ENCODE results near the gene PGM5.

The PGM5 gene

DNA sequence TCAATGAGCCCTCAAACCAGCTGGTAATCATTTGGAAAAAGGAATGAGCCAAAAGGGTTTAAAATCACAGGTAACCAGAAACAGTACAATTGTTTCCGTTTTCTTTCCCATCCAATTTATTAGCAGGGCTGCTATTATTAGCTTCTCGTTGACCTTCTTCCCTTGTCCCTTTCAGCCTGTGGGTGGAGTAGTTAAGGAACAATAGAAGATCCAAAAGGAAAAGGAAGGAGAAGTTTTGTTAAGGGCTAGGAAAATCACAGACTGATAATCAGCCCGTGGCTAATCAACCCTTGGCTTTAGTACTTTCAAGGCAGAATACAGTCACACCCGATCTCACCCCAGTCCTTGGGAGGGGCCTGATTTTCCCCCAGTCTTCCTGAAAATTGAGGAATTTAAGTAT, 145.9 kb downstream of the PGM5 start:
- Mint-ChIP-seq H3K27ac (no peak overlapping the region), H3K9me3 (no peaks in the 10 kb centered on the region), H3K36me3 (ENCODE audit: low read depth) (no peaks in the 10 kb centered on the region), H3K27me3 (no peaks in the 10 kb centered on the region), H3K4me1 (ENCODE audit: low read depth) (peaks cover 6% of the 10 kb centered on the region), H3K4me3 (no peak overlapping the region)
- intact Hi-C loops (cut with micrococcal nuclease) = no loop called here

DNA sequence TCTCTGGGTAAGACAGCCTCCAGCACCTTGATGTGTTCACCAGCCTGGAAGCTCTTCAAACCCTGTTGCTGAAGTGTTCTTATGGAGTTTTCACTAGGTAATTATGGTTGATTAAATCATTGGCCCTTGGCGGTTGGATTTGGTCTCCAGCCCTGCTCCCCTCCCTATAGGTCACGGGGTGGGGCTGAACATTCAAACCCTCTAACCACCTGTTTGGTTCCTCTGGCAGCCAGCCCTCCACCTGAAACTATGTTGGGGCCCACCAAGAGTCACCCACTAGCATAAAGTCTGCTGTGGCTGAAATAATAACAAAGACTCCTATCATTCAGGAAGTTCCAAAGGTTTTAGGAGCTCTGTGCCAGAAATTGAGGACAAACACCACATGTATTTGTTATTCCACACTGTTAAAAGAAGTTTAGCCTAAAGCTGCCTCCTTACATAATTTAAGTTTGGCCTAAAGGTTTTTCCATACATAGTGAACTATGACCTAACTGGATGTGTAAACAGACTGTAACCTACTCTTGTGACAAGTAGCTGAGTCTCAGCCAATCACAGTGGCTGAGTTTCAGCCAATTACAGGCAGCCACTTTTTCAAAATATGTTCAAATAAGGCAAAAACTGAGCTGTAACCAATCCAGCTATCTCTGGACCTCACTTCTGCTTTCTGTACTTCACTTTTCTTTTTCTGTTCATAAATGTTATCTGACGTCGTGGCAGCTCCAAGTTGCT, 149.4 kb downstream of the PGM5 start:
- Mint-ChIP-seq H3K27ac (peak overlapping the region; percentile 24), H3K4me3 (no peak overlapping the region), H3K36me3 (ENCODE audit: low read depth) (no peaks in the 10 kb centered on the region), H3K9me3 (no peaks in the 10 kb centered on the region), H3K27me3 (no peaks in the 10 kb centered on the region), H3K4me1 (ENCODE audit: low read depth) (peaks cover 6% of the 10 kb centered on the region)
- intact Hi-C loops (cut with micrococcal nuclease) = no loop called here

DNA sequence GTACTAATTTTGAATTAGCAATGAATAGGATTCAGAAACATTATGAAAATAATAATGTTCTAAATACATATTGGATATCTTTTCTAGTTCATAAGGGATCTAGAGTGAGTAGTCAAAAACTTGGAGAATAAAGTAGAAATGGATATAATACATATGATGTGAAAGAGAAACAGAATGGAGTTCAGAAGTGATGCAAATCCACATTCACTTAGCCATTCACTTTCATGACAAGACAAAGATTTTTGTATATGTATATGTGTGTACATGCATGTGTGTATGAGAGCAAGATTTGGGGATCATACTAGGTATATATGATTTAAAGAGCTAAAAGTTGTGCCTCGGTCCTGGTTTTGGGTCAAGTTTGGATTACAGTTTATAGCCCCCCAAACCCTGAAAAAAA, 150.1 kb downstream of the PGM5 start:
- H3K9me3 Mint-ChIP-seq = no peaks in the 10 kb centered on the region
- H3K36me3 Mint-ChIP-seq (ENCODE audit: low read depth) = no peaks in the 10 kb centered on the region
- no peak overlapping the region for H3K4me3 Mint-ChIP-seq
- H3K27ac Mint-ChIP-seq = peak overlapping the region; percentile 24
- H3K27me3 Mint-ChIP-seq = no peaks in the 10 kb centered on the region
- H3K4me1 Mint-ChIP-seq (ENCODE audit: low read depth) = peaks cover 6% of the 10 kb centered on the region
- intact Hi-C loops (cut with micrococcal nuclease) = no loop called here

DNA sequence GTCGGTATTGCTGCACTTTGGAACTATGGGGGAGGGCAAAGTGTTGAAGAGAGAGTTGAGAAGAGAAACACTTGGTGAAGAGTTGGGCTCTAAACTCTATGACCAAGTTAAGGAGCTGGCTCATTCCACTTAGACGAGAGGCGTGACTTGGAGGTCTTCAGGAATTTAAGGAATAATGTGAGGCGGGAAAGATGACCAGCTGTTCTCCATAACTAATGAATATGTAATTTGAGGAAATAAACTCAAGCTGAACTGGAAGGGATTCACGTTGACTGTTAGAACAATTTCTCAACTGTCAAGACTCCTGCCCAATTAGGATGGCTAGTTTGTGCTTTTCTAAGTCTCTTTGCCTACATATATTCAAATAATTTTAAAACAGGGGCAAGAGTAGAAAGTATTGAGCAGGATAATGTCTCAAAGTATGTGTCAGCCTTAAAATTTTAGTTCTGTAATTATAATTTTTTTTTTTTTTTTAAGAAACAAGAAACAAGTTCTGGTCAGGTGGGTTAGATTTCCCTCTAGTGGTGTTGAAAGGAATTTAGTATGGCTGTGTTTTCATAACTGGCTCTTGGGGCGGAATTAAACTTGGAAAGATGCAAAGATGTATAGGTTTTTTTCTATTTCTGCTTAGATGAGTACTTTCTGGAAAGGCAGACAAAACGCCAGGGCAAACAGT, 150.9 kb downstream of the PGM5 start:
- Mint-ChIP-seq H3K9me3 (no peaks in the 10 kb centered on the region), H3K4me3 (no peak overlapping the region), H3K36me3 (ENCODE audit: low read depth) (no peaks in the 10 kb centered on the region), H3K4me1 (ENCODE audit: low read depth) (peaks cover 6% of the 10 kb centered on the region), H3K27ac (no peak overlapping the region), H3K27me3 (no peaks in the 10 kb centered on the region)
- intact Hi-C loops (cut with micrococcal nuclease) = no loop called here

DNA sequence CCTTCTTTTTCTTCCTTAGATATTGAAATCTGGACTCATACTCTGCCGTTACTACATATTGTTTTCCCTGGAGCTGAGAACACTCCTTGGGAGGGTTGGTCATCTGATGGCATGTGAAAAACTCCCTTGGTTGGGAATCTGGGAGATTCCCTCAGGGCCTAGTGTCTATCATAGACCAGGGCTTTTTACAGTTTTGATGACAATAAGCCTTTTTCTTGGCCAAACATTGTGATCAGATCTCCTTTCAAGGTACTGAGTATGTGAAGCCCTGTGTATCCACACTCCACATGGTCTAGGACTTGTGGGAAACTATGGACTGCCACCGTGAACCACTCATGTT, 151.4 kb downstream of the PGM5 start:
- Mint-ChIP-seq H3K4me3 (no peak overlapping the region), H3K4me1 (ENCODE audit: low read depth) (peaks cover 6% of the 10 kb centered on the region), H3K9me3 (no peaks in the 10 kb centered on the region), H3K27ac (no peak overlapping the region), H3K36me3 (ENCODE audit: low read depth) (no peaks in the 10 kb centered on the region), H3K27me3 (no peaks in the 10 kb centered on the region)
- intact Hi-C loops (cut with micrococcal nuclease) = no loop called here

DNA sequence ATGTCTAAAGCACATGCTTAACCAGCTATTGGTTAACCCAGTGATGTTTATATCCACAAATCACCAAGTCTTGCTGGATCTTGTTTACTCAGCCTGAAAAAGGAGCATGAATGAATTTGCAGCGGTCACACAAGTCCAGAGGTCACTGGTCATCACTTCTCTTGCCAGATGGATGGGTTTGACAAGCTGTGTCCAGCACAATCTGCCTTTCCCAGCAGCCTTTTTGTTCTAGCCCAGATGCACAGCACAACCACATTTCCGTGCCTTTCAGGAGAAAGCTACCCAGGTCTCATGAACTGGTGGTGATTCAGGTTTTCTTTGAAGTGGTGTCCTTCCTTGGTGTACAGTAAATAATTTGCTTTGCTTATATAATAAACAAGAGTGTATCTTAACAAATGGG, 152.1 kb downstream of the PGM5 start:
- H3K4me3 Mint-ChIP-seq = no peak overlapping the region
- H3K27ac Mint-ChIP-seq = no peak overlapping the region
- intact Hi-C loops (cut with micrococcal nuclease) = no loop called here
- no peaks in the 10 kb centered on the region for H3K27me3 Mint-ChIP-seq
- no peaks in the 10 kb centered on the region for H3K36me3 Mint-ChIP-seq (ENCODE audit: low read depth)
- H3K9me3 Mint-ChIP-seq = no peaks in the 10 kb centered on the region
- H3K4me1 Mint-ChIP-seq (ENCODE audit: low read depth) = peaks cover 6% of the 10 kb centered on the region

DNA sequence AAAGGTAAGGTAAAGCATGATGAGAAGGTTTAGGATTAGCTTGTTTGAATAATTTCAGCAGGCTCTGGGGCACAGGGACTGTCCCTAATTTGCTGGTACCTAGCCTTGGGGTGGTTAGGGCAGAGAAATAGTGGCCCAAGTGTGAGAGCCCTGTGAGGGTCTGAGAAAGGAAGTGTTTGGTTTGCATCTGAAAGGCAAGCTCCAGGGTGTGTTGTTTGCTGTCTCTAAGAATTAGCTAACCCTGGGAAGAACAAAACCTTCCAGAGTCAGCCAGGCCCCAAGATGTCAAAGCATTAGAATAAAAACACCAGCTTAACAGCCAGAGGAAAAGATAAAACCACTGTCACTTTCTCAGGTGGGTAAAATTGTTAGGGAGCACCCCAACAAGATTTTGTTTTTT, 153.3 kb downstream of the PGM5 start:
- no peaks in the 10 kb centered on the region for H3K27me3 Mint-ChIP-seq
- H3K4me1 Mint-ChIP-seq (ENCODE audit: low read depth) = peaks cover 6% of the 10 kb centered on the region
- intact Hi-C loops (cut with micrococcal nuclease) = no loop called here
- no peaks in the 10 kb centered on the region for H3K36me3 Mint-ChIP-seq (ENCODE audit: low read depth)
- no peak overlapping the region for H3K27ac Mint-ChIP-seq
- H3K9me3 Mint-ChIP-seq = no peaks in the 10 kb centered on the region
- no peak overlapping the region for H3K4me3 Mint-ChIP-seq

DNA sequence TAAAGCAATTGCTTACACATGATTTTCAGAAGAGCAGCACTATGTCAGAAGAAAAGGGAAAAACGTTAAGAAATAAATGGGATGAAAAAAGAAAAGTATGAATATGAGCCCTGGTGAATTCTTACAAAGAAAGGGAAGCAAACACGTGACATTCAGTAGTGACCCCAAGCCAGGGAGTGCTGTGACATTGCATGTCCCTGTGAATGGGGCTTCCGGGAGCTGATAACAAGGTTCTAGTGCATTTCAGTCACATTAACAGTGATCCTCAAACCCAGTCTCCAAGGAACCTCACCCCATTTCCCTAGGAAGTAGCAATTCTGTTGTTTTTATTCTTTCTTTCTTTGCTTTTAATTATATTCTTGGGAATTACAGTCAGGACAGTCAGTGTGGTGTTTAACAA, 157.0 kb downstream of the PGM5 start:
- Mint-ChIP-seq H3K27me3 (no peaks in the 10 kb centered on the region), H3K4me1 (ENCODE audit: low read depth) (peaks cover 5% of the 10 kb centered on the region), H3K36me3 (ENCODE audit: low read depth) (no peaks in the 10 kb centered on the region), H3K27ac (no peak overlapping the region), H3K4me3 (no peak overlapping the region), H3K9me3 (peaks cover 7% of the 10 kb centered on the region)
- intact Hi-C loops (cut with micrococcal nuclease) = no loop called here

DNA sequence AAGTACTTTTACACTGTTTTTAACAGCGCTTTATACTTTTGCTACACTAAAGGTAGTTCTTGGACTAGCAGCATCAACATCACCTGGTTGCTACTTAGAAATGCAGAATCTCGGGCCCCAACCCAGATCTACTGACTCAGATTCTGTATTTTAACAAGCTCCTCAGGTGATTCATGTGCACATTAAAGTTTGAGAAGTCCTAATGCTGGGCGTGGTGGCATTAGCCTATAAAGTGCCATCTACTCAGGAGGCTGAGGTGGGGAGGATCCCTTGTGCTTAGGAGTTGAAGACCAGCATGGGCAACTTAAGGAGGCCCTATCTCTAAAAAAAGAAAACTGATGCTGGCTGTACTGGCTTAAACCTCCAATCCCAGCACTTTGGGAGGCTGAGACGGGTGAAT, 157.6 kb downstream of the PGM5 start:
- Mint-ChIP-seq H3K27ac (no peak overlapping the region), H3K36me3 (ENCODE audit: low read depth) (no peaks in the 10 kb centered on the region), H3K27me3 (no peaks in the 10 kb centered on the region), H3K4me1 (ENCODE audit: low read depth) (peaks cover 5% of the 10 kb centered on the region), H3K4me3 (no peak overlapping the region), H3K9me3 (peaks cover 10% of the 10 kb centered on the region)
- intact Hi-C loops (cut with micrococcal nuclease) = no loop called here

DNA sequence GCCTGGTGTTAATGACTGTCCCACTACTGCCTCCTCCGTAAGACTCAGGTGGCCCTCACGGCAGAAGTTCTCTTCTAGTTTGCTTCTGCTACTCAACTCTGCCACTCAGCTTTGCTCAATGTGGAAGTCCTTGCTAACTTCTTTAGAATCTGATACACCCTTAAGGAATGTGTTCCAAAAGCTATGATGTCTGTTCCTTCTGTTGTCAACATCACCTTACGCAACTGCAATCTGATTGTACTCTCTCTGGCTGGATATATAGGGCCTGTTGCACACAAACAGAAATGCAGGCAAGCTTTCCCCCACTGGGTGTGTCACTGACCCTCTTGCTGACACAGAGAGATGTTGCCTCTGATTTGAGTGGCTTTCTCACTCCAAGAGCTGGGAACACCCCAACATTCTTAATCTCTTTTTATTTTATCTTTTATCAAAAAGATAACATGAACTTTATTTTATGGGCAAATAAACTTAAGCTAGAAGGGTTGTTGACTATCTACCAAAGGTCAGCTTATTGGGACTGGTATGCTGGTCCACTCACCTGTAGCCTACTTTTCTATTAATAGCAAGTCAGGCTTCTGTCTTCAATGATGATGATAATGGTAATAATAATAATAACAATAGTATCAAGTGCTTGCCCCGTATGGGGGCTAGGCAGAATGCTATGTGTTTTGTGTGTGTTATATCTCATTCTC, 159.1 kb downstream of the PGM5 start:
- H3K4me1 Mint-ChIP-seq (ENCODE audit: low read depth) = peaks cover 5% of the 10 kb centered on the region
- H3K27me3 Mint-ChIP-seq = no peaks in the 10 kb centered on the region
- H3K27ac Mint-ChIP-seq = no peak overlapping the region
- H3K4me3 Mint-ChIP-seq = no peak overlapping the region
- intact Hi-C loops (cut with micrococcal nuclease) = no loop called here
- H3K9me3 Mint-ChIP-seq = peaks cover 10% of the 10 kb centered on the region
- H3K36me3 Mint-ChIP-seq (ENCODE audit: low read depth) = no peaks in the 10 kb centered on the region

DNA sequence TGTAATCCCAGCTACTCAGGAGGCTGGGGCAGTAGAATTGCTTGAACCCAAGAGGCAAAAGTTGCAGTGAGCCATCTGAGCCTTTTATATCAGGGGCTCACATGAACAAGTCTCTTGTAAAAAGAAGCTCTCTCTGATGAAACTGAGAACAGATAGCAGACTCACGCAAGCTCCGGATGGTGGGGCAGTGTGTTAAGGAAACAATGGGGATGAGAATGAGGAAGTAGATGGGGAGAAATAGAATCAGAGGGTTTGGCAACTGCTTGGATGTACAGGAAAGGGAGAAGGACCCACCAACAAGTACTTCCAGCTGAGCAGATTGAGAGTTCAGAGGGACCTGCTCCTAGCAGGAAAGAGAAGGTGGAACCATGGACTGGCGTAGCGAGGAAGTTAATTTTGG, 165.7 kb downstream of the PGM5 start:
- Mint-ChIP-seq H3K9me3 (peaks cover 10% of the 10 kb centered on the region), H3K27me3 (no peaks in the 10 kb centered on the region), H3K4me1 (ENCODE audit: low read depth) (peaks cover 20% of the 10 kb centered on the region), H3K36me3 (ENCODE audit: low read depth) (no peaks in the 10 kb centered on the region), H3K4me3 (no peak overlapping the region), H3K27ac (no peak overlapping the region)
- intact Hi-C loops (cut with micrococcal nuclease) = loop anchor here (2.0 kb wide), 1 partner anchor 43 kb away; no protein-coding TSS in a partner anchor

DNA sequence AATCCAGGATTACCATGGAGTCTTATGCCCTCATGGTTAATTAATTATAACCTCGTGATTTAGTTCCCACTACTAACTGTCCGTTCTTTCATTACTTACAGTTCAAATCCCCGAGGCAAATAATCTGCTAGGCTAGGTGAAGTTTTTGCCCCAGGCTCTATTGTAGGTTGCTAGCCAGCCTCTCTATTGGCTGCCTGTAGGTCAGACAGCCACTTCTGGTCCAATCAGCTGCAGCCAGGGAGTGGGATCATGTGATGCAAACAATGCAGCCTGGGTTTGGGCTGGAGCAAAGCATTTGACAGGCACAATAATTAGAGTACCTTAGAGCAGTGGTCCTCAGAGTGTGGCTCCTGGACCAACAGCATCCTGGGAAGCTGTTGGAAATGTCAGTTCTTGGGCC, 166.5 kb downstream of the PGM5 start:
- H3K27me3 Mint-ChIP-seq = no peaks in the 10 kb centered on the region
- H3K4me1 Mint-ChIP-seq (ENCODE audit: low read depth) = peaks cover 20% of the 10 kb centered on the region
- H3K9me3 Mint-ChIP-seq = peaks cover 8% of the 10 kb centered on the region
- intact Hi-C loops (cut with micrococcal nuclease) = loop anchor here (2.0 kb wide), 1 partner anchor 42 kb away; no protein-coding TSS in a partner anchor
- H3K36me3 Mint-ChIP-seq (ENCODE audit: low read depth) = no peaks in the 10 kb centered on the region
- no peak overlapping the region for H3K4me3 Mint-ChIP-seq
- no peak overlapping the region for H3K27ac Mint-ChIP-seq

DNA sequence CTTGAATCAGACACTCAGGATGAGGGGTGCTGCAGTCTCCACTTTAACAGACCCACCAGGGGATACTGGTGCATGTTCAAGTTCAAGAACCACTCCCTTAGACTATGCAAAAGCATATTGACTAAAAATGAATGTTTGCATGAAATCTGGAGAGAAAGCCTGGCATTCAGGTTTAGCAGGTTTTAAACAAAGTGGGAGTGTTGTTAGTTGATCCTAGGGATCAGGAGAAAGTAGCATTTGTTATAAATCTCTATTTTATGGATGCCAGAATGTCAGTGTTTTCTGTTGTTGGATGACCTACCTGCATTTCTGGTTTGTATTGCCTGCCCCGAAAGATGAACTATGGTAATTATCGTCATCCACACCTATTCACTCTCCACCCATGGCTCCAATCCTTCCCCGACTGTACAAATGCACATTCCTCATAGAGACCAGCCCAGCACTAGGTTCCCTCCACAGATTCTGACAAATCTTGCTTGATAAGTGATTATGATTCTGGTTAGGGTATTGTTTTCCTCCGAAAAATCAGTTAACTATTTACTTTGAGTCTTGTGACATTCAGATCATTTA, 167.0 kb downstream of the PGM5 start:
- Mint-ChIP-seq H3K27ac (no peak overlapping the region), H3K9me3 (peaks cover 3% of the 10 kb centered on the region), H3K4me1 (ENCODE audit: low read depth) (peaks cover 20% of the 10 kb centered on the region), H3K27me3 (no peaks in the 10 kb centered on the region), H3K36me3 (ENCODE audit: low read depth) (no peaks in the 10 kb centered on the region), H3K4me3 (no peak overlapping the region)
- intact Hi-C loops (cut with micrococcal nuclease) = loop anchor here (2.0 kb wide), 1 partner anchor 41 kb away; no protein-coding TSS in a partner anchor

DNA sequence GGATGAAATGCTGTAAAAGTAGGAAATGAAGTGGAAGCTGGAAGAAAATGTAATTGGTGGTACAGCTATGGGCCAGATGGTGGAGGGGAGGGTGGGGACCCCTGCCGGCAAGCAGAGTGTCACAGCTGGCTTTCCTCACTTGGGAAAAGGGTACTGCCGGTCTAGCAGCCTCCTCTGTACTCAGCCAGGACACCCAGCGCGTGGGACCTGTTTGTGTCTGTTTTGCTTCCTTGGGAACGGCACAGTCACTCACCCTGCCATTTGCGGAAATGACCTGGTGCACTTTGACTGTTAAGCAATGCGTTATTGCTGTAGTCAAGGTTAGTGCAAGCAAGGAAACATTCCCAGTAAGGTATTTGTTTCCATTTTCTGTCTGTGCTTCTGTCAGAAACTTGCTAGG, 174.2 kb downstream of the PGM5 start:
- H3K27ac Mint-ChIP-seq = no peak overlapping the region
- H3K9me3 Mint-ChIP-seq = no peaks in the 10 kb centered on the region
- intact Hi-C loops (cut with micrococcal nuclease) = no loop called here
- no peaks in the 10 kb centered on the region for H3K36me3 Mint-ChIP-seq (ENCODE audit: low read depth)
- no peak overlapping the region for H3K4me3 Mint-ChIP-seq
- peaks cover 32% of the 10 kb centered on the region for H3K4me1 Mint-ChIP-seq (ENCODE audit: low read depth)
- H3K27me3 Mint-ChIP-seq = no peaks in the 10 kb centered on the region
